H7 (cell line): Measurements from ENCODE around the gene GCG. TPM values are rescaled to one million over a fixed set of nuclear protein-coding genes. Genes with fewer than 3 reads are reported as not detected.

Experiments
- DNase-seq: peaks from one replicate; pipeline ENCODE4 v3.0.0; 2012
- H3K27me3 ChIP-seq: 2 replicates; pipeline ENCODE4 v1.6.0; 2011; ENCODE audit warnings: mild to moderate bottlenecking, low read length; ENCODE audit not compliant: control insufficient read depth, insufficient read depth
- H3K36me3 ChIP-seq: replicated peaks from 2 replicates; pipeline ENCODE4 v1.5.1; 2011; ENCODE audit warnings: low read length; ENCODE audit not compliant: control insufficient read depth, insufficient read depth
- H3K4me3 ChIP-seq: 2 replicates; pipeline ENCODE4 v1.5.1; 2011; ENCODE audit warnings: low read depth, mild to moderate bottlenecking, control low read depth, low read length, moderate library complexity; ENCODE audit not compliant: insufficient read depth
- total RNA-seq: library from RNA; depleted of rRNA; stranded (reverse); fragments of >200 nt; shearing (Covaris generic); gene quantifications from 2 replicates; pipeline ENCODE4 v1.2.3, GENCODE V29; 2014

GCG gene
- total RNA-seq, 1 experiment from 2014 or later = not detected

DNA sequence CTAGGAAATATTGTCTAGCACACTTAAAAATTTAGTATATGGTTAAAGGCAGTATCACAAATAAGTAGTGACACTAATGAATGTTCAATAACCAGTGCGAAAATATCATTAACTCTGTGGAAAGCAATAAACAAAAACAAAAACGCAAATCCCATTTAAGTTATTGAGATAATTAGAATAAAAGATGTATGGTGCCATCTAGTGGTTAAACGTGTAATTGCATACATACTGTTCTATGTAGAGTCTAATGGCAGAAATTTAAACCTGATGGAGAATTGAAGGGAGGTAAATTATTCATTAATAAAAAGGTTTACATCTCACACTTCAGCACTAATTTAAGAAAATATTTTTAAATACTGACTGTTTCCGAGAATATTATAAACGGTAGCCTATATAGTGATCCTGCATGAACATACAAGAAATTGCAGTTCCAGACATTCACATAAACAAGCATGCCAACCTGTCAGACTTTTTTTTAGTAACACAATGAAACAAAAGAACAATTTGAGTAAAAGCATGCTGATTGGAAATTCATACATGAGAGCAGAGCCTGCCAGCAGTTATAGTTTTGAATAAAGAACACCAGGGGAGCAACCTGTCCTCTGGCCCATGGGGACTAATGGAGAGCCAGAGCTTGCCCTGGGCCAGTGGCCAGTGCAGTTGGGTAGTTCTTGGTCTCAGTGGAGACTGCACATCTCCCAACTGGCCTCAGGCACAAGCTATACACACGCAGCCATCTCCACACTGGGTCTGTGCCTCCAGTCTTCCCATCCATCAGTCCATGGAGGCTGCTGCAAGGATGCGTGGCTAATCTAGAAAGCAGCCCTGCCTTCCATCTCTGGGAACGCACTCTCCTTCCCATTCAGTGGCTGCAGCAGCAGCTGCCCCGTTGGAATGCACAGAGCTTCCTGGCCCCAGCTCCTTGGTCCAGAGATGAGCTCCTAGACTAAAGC lies 28.0 kb downstream of the GCG start:
- Histone ChIP-seq H3K4me3 (no peak overlapping the region), H3K36me3 (no peaks in the 10 kb centered on the region), H3K27me3 (no peaks in the 10 kb centered on the region)
- peak; percentile 47 for DNase-seq

DNA sequence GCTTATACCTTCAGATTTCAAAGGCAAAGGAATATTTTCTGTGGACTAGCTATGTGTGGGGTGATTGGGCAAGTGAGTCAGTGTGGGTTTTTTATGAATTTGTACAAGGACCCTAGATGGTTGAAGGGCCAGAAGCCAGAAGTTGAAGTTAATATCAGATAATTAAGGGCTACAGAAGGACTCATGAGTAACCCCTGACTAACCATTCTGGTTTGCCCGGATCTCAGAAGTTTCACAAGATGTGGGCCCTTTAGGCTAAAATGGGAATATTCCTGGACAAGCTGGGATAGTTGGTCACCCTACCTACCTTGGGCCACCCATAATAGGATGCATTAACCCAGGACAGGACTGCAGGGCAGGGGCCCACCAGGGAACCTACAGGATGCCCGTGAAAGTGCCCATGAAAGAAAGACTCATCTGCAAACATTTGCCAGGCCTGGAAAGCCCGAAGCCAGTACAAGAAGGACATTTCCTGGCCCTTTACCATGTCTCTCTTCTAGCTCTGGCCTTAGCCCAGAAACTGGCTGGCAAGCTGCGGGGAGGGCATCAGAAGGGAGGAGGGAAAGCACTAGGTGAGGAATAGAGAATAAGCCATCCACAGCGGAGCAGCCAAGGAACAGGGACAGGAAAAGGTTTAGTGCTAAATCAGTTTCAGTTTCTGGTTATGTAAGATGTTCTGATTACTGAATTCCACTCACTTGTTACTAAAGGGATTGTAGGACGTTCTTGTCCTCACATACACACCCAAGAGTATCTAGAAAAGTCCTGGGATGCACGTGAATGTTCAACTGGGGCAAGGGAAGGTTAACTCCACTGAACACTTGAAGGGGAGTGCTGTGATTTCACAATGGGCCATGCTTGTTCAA lies 33.6 kb downstream of the GCG start:
- Histone ChIP-seq H3K27me3 (no peaks in the 10 kb centered on the region), H3K36me3 (no peaks in the 10 kb centered on the region), H3K4me3 (no peak overlapping the region)
- DNase-seq = no peak

DNA sequence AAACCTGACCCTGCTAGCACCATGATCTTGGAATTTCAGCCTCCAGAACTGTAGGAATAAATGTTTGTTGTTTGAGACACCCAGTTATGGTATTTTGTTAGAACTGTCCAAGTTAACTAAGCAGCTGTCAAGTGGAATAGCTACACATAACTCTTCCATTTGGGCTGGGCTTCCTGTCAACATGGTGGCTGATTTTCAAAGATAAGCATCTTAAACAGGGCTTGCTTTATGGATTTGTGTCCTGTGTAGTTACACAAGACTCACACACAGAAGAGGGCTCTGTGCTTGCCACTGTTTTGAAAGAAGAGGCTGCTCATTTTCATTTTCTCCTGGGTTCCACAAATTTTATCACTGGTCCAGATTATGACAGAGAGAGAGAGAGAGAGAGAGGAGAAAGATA lies 35.7 kb downstream of the GCG start:
- no peaks in the 10 kb centered on the region for H3K27me3 ChIP-seq
- no peak overlapping the region for H3K4me3 ChIP-seq
- H3K36me3 ChIP-seq = no peaks in the 10 kb centered on the region
- no peak for DNase-seq

DNA sequence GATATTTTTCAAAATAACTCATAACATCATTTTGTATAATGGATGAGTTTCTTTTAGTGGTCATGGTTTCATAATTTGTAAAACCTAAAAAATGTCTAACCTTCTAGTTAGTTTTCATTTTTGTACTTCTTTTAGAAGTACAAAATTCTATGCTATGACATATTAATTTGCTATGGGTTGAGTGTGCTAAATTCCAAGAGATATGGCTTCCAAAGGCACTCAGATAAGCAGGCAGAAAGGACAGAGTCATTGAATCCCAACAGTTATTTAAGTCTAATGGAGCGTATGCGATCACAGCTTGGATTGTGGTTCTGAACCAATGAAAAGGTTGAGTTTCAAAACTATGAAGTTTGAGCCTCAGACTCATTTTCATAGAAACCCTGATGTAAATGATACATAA lies 37.0 kb downstream of the GCG start:
- Histone ChIP-seq H3K4me3 (no peak overlapping the region), H3K36me3 (no peaks in the 10 kb centered on the region), H3K27me3 (no peaks in the 10 kb centered on the region)
- no peak for DNase-seq

DNA sequence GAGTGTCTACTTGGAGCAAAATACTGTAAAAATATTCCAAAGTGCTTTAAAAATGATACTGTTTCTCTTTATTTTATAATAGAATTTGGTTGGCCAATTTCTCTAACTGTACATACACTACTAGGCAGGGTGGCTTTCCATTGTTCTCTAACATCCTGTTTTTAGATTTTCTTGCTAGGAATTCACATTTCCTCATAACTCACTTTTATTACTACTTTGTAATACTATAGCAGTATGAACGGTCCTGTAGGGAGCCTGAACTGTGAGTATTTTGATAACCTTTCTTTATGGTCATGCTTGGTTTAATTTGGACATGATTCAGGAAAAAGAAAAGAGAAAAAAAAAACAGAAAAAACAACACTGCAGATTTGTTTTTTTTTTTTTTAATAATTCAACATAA lies 37.8 kb downstream of the GCG start:
- no peak for DNase-seq
- Histone ChIP-seq H3K4me3 (no peak overlapping the region), H3K36me3 (no peaks in the 10 kb centered on the region), H3K27me3 (no peaks in the 10 kb centered on the region)

DNA sequence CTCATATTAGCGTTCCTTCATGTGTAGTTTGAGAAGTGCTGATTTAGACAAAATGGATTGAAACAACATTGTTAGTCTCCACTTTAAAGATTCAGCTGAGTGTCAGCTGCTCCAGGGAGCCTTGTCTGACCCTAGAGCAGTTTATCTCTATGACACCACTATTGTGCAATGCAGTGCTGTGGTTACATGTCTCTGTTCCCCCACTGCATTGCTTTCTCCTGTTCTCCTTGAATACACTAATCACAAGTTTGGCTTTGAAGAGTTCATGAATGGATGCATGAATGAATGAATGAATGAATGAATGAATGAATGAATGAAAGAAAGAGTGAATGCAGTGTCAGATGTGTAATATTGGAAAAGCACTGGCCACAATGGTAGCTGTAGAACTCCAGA lies 38.3 kb downstream of the GCG start:
- no peaks in the 10 kb centered on the region for H3K27me3 ChIP-seq
- no peak for DNase-seq
- H3K4me3 ChIP-seq = no peak overlapping the region
- H3K36me3 ChIP-seq = no peaks in the 10 kb centered on the region

DNA sequence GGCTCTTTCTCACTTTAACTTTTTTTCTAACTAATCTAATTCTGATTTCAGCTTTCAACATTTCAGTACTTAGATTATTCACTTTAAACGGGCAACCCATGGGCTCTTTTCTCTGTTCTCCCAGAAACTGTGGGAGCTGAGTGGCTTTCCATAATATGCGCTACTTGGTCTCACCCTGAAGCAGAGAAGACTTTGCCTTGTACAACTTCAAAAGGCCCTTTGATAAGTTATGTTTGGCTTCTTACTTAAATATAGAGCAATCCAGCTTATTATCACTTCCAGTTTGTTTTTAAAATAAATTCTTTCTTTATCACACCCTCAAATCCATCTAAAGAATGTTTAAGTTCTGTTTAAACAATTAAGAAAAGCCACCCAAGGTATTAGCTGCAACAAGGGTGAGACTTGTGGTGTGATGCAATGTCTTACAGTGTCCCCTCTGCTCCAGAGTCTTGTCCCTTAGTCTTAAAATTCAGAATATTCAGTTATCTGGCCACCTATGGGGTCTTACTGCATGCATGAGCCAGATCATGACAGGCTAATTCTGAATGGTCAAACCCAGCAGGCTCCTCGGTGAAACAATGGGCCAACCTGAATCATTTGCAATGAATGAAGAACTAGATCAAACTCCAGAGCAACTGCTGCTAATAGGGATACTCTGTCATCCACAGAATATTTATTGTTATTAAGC lies 38.8 kb downstream of the GCG start:
- Histone ChIP-seq H3K4me3 (no peak overlapping the region), H3K27me3 (no peaks in the 10 kb centered on the region), H3K36me3 (no peaks in the 10 kb centered on the region)
- DNase-seq = no peak

DNA sequence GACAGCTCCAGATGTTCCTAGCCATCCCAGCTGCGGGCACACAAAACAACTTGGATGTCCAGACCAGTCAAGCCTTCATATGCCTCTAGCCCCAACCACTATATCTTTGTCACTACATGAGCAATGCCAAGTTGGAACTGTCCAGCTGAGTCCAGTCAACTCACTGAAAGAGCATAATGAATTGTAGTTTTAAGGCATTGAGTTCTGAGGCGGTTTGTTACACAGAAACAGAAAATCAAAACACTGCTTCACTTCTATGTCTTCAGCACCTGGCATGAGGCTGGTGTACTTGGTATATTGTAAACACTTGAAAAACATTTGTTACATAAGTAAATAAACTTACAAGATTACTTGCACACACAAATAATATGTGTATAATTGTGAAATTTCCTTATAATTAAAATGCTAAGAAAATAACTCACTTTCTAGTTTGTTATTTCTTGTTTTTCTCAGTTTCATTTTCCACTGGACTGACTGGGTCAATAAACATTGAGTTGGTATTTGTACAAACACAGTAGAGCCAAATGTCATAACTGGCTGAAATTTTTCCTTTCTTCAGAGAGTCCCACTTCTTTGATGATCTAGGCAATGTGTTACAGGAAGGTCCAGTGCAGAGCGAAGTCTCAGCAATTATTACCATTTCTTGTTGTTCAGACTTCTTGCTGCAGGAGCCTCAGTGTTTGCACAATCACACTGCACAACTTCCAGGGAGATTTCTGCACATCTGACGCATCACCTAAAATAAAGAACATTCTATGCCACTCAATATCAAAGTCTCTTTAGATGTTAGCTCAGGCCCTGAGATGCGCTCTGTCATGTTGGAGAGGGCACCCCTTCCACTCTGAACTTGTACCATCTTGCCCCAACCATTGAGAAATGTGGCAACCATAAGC lies 39.8 kb downstream of the GCG start:
- no peak for DNase-seq
- H3K27me3 ChIP-seq = no peaks in the 10 kb centered on the region
- no peak overlapping the region for H3K4me3 ChIP-seq
- H3K36me3 ChIP-seq = no peaks in the 10 kb centered on the region

DNA sequence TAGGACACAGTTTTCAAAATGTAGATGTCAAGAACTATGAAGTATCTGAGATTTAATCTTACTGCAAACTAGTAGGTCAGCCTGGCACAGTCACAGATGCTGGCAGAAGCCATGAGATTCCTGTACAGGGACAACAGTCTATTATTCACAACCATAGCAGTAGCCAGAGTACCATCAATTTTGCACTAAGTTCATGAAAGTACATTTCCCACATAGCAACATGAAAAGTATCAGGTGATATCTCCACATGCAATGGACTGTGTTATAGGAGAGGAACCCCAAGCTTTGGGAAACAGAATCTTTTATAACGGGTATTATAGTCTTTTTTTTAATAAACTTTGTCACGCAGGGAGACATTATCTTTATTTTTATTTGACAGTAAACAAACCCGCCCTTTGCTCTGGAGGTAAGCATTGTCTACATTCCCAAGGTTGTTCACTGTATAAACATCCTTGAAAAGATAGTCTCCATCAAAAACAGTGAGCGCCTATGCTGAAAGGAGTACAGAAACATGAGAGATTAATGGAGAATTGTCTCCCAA lies 44.6 kb downstream of the GCG start:
- Histone ChIP-seq H3K4me3 (no peak overlapping the region), H3K36me3 (no peaks in the 10 kb centered on the region), H3K27me3 (no peaks in the 10 kb centered on the region)
- no peak for DNase-seq

DNA sequence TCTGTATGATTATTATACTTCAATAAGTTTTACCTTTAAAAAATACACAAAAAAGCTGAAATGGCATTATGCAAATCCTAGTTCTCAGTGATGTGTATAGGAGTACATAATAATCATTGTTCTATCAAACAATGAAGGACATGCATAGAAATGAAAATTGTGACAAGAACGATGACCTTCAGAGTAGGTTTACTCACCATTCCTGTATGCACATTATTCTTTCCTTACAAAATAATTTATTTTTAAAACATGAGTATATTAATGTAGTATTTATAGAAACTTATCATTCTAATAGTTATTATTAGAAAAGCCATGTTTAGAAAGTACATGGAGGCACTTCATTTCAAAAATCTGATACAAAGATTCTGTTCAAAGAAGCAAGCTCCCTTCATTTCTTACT lies 45.3 kb downstream of the GCG start:
- no peak overlapping the region for H3K4me3 ChIP-seq
- H3K27me3 ChIP-seq = no peaks in the 10 kb centered on the region
- no peak for DNase-seq
- H3K36me3 ChIP-seq = no peaks in the 10 kb centered on the region

DNA sequence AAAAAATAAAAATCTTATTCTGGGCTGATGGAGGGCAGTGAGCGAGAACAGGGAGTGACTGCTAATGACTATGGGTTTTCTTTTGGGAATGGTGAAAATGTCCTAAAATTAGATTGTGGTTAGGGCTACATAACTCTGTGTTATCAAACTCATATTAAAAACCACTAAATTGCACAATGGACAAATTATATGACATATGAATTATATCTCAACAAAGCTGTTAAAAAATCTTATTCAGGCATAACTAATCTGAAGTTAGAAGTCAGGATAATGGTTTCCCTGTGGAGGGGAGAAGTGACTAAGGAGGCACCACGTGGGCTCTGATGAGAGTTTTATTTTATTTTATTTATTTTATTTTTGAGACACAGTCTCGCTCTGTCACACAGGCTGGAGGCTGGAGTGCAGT lies 45.9 kb downstream of the GCG start:
- no peaks in the 10 kb centered on the region for H3K27me3 ChIP-seq
- no peak overlapping the region for H3K4me3 ChIP-seq
- H3K36me3 ChIP-seq = no peaks in the 10 kb centered on the region
- no peak for DNase-seq

DNA sequence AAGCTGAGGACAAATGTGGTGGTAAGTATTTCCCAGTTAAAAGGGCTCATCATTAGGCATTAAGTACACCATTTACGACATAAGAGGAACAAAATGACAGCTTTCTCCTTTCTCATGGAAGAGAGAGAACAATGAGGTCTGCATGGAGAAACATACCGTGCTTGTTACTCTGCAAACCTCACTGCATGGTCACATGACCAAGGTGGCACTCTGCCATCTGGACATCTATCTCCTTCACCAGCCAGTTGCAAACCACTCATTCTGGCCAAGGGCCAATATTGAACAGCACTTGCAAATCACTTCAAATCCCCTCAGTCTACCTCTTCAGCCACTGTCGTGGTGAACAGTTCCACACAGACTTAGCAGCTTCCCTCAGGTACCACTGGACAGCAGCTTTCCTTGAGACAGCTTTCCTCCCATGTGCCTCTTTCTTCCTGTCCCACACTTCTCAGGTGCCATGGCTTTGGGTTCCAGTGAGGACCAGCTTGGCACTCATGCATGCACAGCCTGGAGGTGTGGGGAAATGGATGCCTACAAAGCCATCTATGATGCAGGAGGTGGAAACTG lies 48.5 kb downstream of the GCG start:
- H3K36me3 ChIP-seq = no peaks in the 10 kb centered on the region

DNA sequence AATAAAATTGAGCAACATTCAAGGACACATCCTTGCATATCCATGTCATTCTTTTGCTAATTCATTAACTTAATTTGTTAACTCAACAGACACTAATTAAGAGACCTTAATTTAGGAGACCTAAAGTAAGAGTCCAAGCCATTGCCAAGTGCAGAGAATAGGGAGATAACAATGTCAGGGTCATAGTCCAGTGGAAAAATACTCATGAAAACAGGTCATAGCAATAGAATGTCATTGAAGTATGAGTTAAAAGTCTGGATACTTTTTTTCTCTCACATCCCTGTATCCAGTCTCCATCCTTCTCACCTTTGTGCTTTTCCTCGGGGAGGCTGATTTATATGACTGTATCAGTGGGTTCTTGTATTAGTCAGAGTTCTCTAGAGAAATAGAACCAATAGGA lies 51.5 kb downstream of the GCG start:
- H3K36me3 ChIP-seq = no peaks in the 10 kb centered on the region

More for the DNA sequence above, 48.5 kb downstream of the GCG start:
- no peak overlapping the region for H3K4me3 ChIP-seq
- no peaks in the 10 kb centered on the region for H3K27me3 ChIP-seq
- DNase-seq = no peak

More for the DNA sequence above, 51.5 kb downstream of the GCG start:
- no peak for DNase-seq
- Histone ChIP-seq H3K4me3 (no peak overlapping the region), H3K27me3 (no peaks in the 10 kb centered on the region)
